Muscle of arm (tissue), 12 donors: ENCODE data around the gene KASH5. TPM values are rescaled to one million over a fixed set of nuclear protein-coding genes. Genes with fewer than 3 reads are reported as not detected.
"Not testable (repeated sequence)": the region's sequence is repeated elsewhere in the genome, so short reads cannot be mapped to it uniquely, and the experiment has no call there.

Experiments
- DNase-seq: peaks from one replicate; pipeline ENCODE4 v3.0.0-alpha.2; 2013
- polyA plus RNA-seq, 12 donors: library from polyadenylated mRNA; unstranded; fragments of 120-200 nt; gene quantifications; one replicate each; pipeline ENCODE4 v1.2.1, GENCODE V29; 2013; ENCODE audit not compliant: insufficient read length in 12 of 12

Gene KASH5
- polyA plus RNA-seq, 12 donors: 0.26 TPM; not detected in 11

GRCh38 chr19:49436381-49437017 lies 48.5 kb downstream of the KASH5 start:
- DNase-seq: no peak

GRCh38 chr19:49437231-49437630 lies 49.2 kb downstream of the KASH5 start:
- DNase-seq: no peak

GRCh38 chr19:49438261-49438660 lies 50.2 kb downstream of the KASH5 start:
- no peak for DNase-seq

- DNase-seq: no peak
These were observed 51.8 kb downstream of the KASH5 start for GRCh38 chr19:49439836-49440235.

- no peak for DNase-seq
These were observed 52.6 kb downstream of the KASH5 start for GRCh38 chr19:49440439-49441209.

- DNase-seq: no peak
These were observed 53.3 kb downstream of the KASH5 start, which contains the start of gene SLC17A7 for GRCh38 chr19:49441210-49441959. SLC17A7 (minus strand) TSS chr19:49441527; CDS start chr19:49441379, 148 bp downstream.

GRCh38 chr19:49441960-49442350 lies 53.9 kb downstream of the KASH5 start:
- DNase-seq: no peak

- DNase-seq: no peak
These were observed 54.3 kb downstream of the KASH5 start for GRCh38 chr19:49442354-49442753.

GRCh38 chr19:49442771-49443365 lies 54.8 kb downstream of the KASH5 start:
- DNase-seq: peak; percentile 89

GRCh38 chr19:49443366-49444099 lies 55.5 kb downstream of the KASH5 start:
- peak; percentile 97 for DNase-seq

GRCh38 chr19:49444100-49444700 lies 56.2 kb downstream of the KASH5 start:
- DNase-seq: not testable (repeated sequence)

- no peak for DNase-seq
These were observed 57.9 kb downstream of the KASH5 start for GRCh38 chr19:49445997-49446396.

GRCh38 chr19:49447485-49448431 lies 59.7 kb downstream of the KASH5 start:
- DNase-seq: no peak

- no peak for DNase-seq
These were observed 60.4 kb downstream of the KASH5 start for GRCh38 chr19:49448432-49448786.

- DNase-seq: no peak
These were observed 62.4 kb downstream of the KASH5 start for GRCh38 chr19:49450405-49450804.

GRCh38 chr19:49451430-49452181 lies 63.6 kb downstream of the KASH5 start, which contains the start of gene PIH1D1:
PIH1D1 (minus strand) TSS chr19:49451814; CDS start chr19:49451574, 240 bp downstream.
- DNase-seq: peak; percentile 97

- DNase-seq: peak; percentile 98
These were observed 65.1 kb downstream of the KASH5 start, which contains the start of gene ALDH16A1 for GRCh38 chr19:49453013-49453756. ALDH16A1 (plus strand) TSS chr19:49453225; CDS start chr19:49453332, 107 bp downstream.

GRCh38 chr19:49453757-49454240 lies 65.8 kb downstream of the KASH5 start:
- no peak for DNase-seq
